Measurements from ENCODE around the gene NUDT16L1.
A peak's percentile ranks its signal among the peaks of the same experiment; 100 is the strongest.

NUDT16L1 gene

GRCh38 chr16:4654964-4655590 lies 38.3 kb upstream of the NUDT16L1 start:
- no peaks in the 10 kb centered on the region for H3K9me3 ChIP-seq (ENCODE audit: control insufficient read depth, low read length)
- H3K4me1 ChIP-seq (ENCODE audit: control insufficient read depth, insufficient read depth, low read length, poor library complexity, severe bottlenecking): no peaks in the 10 kb centered on the region
- peaks cover 83% of the 10 kb centered on the region for H3K36me3 ChIP-seq (ENCODE audit: control insufficient read depth, insufficient read depth, low read length)
- H3K27ac ChIP-seq (ENCODE audit: low read depth, low read length, severe bottlenecking): no peak overlapping the region
- 97 to 100% methylated on average over 11 of the region's 12 CpGs for WGBS, 2 experiments (ENCODE audit: insufficient coverage in 2 of 2)
- no peak overlapping the region for H3K4me3 ChIP-seq (ENCODE audit: extremely low read depth, insufficient read depth, low read length, poor library complexity, severe bottlenecking)

GRCh38 chr16:4655801-4656200 lies 37.6 kb upstream of the NUDT16L1 start:
- no peak overlapping the region for H3K4me3 ChIP-seq (ENCODE audit: extremely low read depth, insufficient read depth, low read length, poor library complexity, severe bottlenecking)
- peaks cover 83% of the 10 kb centered on the region for H3K36me3 ChIP-seq (ENCODE audit: control insufficient read depth, insufficient read depth, low read length)
- no peak overlapping the region for H3K27ac ChIP-seq (ENCODE audit: low read depth, low read length, severe bottlenecking)
- no peaks in the 10 kb centered on the region for H3K4me1 ChIP-seq (ENCODE audit: control insufficient read depth, insufficient read depth, low read length, poor library complexity, severe bottlenecking)
- no peaks in the 10 kb centered on the region for H3K9me3 ChIP-seq (ENCODE audit: control insufficient read depth, low read length)
- 93 to 96% methylated on average over 6 of the region's 6 CpGs for WGBS, 2 experiments (ENCODE audit: insufficient coverage in 2 of 2)

- H3K4me1 ChIP-seq (ENCODE audit: control insufficient read depth, insufficient read depth, low read length, poor library complexity, severe bottlenecking): no peaks in the 10 kb centered on the region
- peaks cover 79% of the 10 kb centered on the region for H3K36me3 ChIP-seq (ENCODE audit: control insufficient read depth, insufficient read depth, low read length)
- no peaks in the 10 kb centered on the region for H3K9me3 ChIP-seq (ENCODE audit: control insufficient read depth, low read length)
- WGBS, 2 experiments (ENCODE audit: insufficient coverage in 2 of 2): 95% methylated on average over 10 to 11 of the region's 12 CpGs
- H3K27ac ChIP-seq (ENCODE audit: low read depth, low read length, severe bottlenecking): no peak overlapping the region
- H3K4me3 ChIP-seq (ENCODE audit: extremely low read depth, insufficient read depth, low read length, poor library complexity, severe bottlenecking): no peak overlapping the region
Measured at GRCh38 chr16:4656221-4656620, 37.1 kb upstream of the NUDT16L1 start.

- Histone ChIP-seq H3K36me3 (ENCODE audit: control insufficient read depth, insufficient read depth, low read length) (peaks cover 71% of the 10 kb centered on the region), H3K4me3 (ENCODE audit: extremely low read depth, insufficient read depth, low read length, poor library complexity, severe bottlenecking) (no peak overlapping the region), H3K4me1 (ENCODE audit: control insufficient read depth, insufficient read depth, low read length, poor library complexity, severe bottlenecking) (no peaks in the 10 kb centered on the region), H3K9me3 (ENCODE audit: control insufficient read depth, low read length) (no peaks in the 10 kb centered on the region), H3K27ac (ENCODE audit: low read depth, low read length, severe bottlenecking) (peak overlapping the region; percentile 23)
- 96 to 98% methylated on average over 19 to 21 of the region's 25 CpGs for WGBS, 2 experiments (ENCODE audit: insufficient coverage in 2 of 2)
Measured at GRCh38 chr16:4656695-4657686, 36.4 kb upstream of the NUDT16L1 start.

GRCh38 chr16:4659363-4660353 lies 33.7 kb upstream of the NUDT16L1 start:
- Histone ChIP-seq H3K36me3 (ENCODE audit: control insufficient read depth, insufficient read depth, low read length) (peaks cover 64% of the 10 kb centered on the region), H3K9me3 (ENCODE audit: control insufficient read depth, low read length) (no peaks in the 10 kb centered on the region), H3K4me1 (ENCODE audit: control insufficient read depth, insufficient read depth, low read length, poor library complexity, severe bottlenecking) (no peaks in the 10 kb centered on the region), H3K27ac (ENCODE audit: low read depth, low read length, severe bottlenecking) (peak overlapping the region; percentile 29), H3K4me3 (ENCODE audit: extremely low read depth, insufficient read depth, low read length, poor library complexity, severe bottlenecking) (no peak overlapping the region)
- 95 to 96% methylated on average over 25 to 28 of the region's 29 CpGs for WGBS, 2 experiments (ENCODE audit: insufficient coverage in 2 of 2)

- peaks cover 64% of the 10 kb centered on the region for H3K36me3 ChIP-seq (ENCODE audit: control insufficient read depth, insufficient read depth, low read length)
- no peak overlapping the region for H3K4me3 ChIP-seq (ENCODE audit: extremely low read depth, insufficient read depth, low read length, poor library complexity, severe bottlenecking)
- no peaks in the 10 kb centered on the region for H3K9me3 ChIP-seq (ENCODE audit: control insufficient read depth, low read length)
- 92 to 94% methylated on average over 17 to 18 of the region's 18 CpGs for WGBS, 2 experiments (ENCODE audit: insufficient coverage in 2 of 2)
- H3K4me1 ChIP-seq (ENCODE audit: control insufficient read depth, insufficient read depth, low read length, poor library complexity, severe bottlenecking): no peaks in the 10 kb centered on the region
- H3K27ac ChIP-seq (ENCODE audit: low read depth, low read length, severe bottlenecking): peak overlapping the region; percentile 29
Measured at GRCh38 chr16:4660454-4661007, 32.8 kb upstream of the NUDT16L1 start.

- Histone ChIP-seq H3K27ac (ENCODE audit: low read depth, low read length, severe bottlenecking) (no peak overlapping the region), H3K4me3 (ENCODE audit: extremely low read depth, insufficient read depth, low read length, poor library complexity, severe bottlenecking) (no peak overlapping the region), H3K36me3 (ENCODE audit: control insufficient read depth, insufficient read depth, low read length) (peaks cover 67% of the 10 kb centered on the region), H3K9me3 (ENCODE audit: control insufficient read depth, low read length) (no peaks in the 10 kb centered on the region), H3K4me1 (ENCODE audit: control insufficient read depth, insufficient read depth, low read length, poor library complexity, severe bottlenecking) (no peaks in the 10 kb centered on the region)
- whole genome bisulfite sequencing, 2 experiments (ENCODE audit: insufficient coverage in 2 of 2): 93% methylated on average over 9 to 11 of the region's 11 CpGs
Measured at GRCh38 chr16:4661661-4662060, 31.7 kb upstream of the NUDT16L1 start.

- Histone ChIP-seq H3K27ac (ENCODE audit: low read depth, low read length, severe bottlenecking) (no peak overlapping the region), H3K4me3 (ENCODE audit: extremely low read depth, insufficient read depth, low read length, poor library complexity, severe bottlenecking) (no peak overlapping the region), H3K36me3 (ENCODE audit: control insufficient read depth, insufficient read depth, low read length) (peaks cover 70% of the 10 kb centered on the region), H3K9me3 (ENCODE audit: control insufficient read depth, low read length) (no peaks in the 10 kb centered on the region), H3K4me1 (ENCODE audit: control insufficient read depth, insufficient read depth, low read length, poor library complexity, severe bottlenecking) (no peaks in the 10 kb centered on the region)
- WGBS, 2 experiments (ENCODE audit: insufficient coverage in 2 of 2): 89 to 100% methylated on average over 2 to 5 of the region's 5 CpGs
Measured at GRCh38 chr16:4663465-4663776, 29.9 kb upstream of the NUDT16L1 start.

GRCh38 chr16:4663777-4664465 lies 29.4 kb upstream of the NUDT16L1 start:
- Histone ChIP-seq H3K36me3 (ENCODE audit: control insufficient read depth, insufficient read depth, low read length) (peaks cover 70% of the 10 kb centered on the region), H3K4me1 (ENCODE audit: control insufficient read depth, insufficient read depth, low read length, poor library complexity, severe bottlenecking) (no peaks in the 10 kb centered on the region), H3K9me3 (ENCODE audit: control insufficient read depth, low read length) (no peaks in the 10 kb centered on the region), H3K4me3 (ENCODE audit: extremely low read depth, insufficient read depth, low read length, poor library complexity, severe bottlenecking) (no peak overlapping the region), H3K27ac (ENCODE audit: low read depth, low read length, severe bottlenecking) (no peak overlapping the region)
- 96% methylated on average over 24 to 25 of the region's 25 CpGs for WGBS, 2 experiments (ENCODE audit: insufficient coverage in 2 of 2)

All from mesodermal cell (in vitro differentiated cells).